GM19035 (cell line): Measurements from ENCODE around the gene OR10H1.
"Not testable (repeated sequence)": the region's sequence is repeated elsewhere in the genome, so short reads cannot be mapped to it uniquely, and the experiment has no call there.

Experiments
- ATAC-seq: cut with Tn5 transposase; IDR thresholded peaks from one replicate; pipeline ENCODE4 v1.9.1; 2021; ENCODE audit not compliant: unreplicated experiment

The OR10H1 gene

DNA sequence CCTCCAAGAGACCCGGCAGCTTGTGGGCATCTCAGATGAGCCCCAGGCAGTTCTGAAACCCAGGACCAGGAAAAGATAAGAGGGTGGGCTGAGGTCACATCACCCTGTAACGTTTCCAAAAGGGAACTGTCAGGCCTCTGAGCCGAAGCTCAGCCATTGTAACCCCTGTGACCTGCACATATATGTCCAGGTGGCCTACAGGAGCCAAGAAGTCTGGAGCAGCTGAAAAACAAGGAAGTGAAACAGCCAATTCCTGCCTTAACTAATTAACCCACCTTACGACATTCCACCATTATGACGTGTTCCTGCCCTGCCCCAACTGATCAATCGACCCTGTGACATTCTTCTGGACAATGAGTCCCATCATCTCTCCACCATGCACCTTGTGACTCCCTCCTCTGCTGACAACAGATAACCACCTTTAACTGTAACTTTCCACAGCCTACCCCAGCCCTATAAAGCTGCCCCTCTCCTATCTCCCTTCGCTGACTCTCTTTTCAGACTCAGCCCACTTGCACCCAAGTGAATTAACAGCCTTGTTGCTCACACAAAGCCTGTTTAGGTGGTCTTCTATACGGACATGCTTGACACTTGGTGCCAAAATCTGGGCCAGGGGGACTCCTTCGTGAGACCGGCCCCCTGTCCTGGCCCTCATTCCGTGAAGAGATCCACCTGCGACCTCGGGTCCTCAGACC lies 13.3 kb upstream of the OR10H1 start:
- ATAC-seq, result not testable (repeated sequence)

- ATAC-seq, result no peak
Measured at GRCh38 chr19:15828121-15828610, 12.7 kb upstream of the OR10H1 start.

GRCh38 chr19:15825753-15826152 lies 10.3 kb upstream of the OR10H1 start:
- ATAC-seq, result no peak

DNA sequence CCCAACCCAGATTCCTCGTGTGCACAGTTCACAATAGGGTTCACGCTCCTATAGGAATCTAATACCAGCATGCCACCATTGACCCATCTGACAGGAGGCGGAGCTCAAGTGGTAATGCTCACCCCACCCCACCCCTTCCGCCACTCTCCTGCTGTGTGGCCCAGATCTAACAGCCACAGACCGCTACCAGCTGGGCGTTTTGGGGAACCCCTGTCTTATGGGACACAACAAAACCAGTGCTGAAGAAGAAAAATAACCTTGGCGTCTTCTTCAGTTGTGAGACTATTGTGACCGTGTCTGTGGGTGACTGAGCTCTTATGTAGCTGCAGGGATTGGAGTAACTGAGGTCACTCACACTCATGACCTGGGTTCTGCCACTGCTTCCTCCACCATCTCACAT lies 5.2 kb upstream of the OR10H1 start:
- no peak for ATAC-seq

DNA sequence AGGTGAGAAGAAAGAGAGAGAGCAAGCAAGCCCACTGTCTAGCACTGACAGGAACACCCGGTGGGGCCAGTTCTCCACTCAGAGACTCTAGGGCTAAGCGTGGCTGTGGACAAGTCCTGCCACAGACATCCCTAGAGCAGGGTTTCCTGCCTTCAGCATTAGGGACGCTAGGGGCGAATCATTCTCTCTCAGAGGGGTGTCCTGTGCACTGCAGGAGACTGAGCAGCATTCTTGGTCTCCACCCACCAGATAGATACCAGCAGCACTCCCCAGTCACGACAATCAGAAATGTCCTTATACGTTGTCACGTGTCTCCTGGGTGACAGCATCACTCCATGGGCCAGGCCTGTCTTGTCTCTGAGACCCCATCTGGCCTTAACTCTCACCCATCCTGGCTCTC lies 1.5 kb downstream of the OR10H1 start:
- ATAC-seq, result no peak

GRCh38 chr19:15812060-15812722 lies 3.3 kb downstream of the OR10H1 start:
- no peak for ATAC-seq

DNA sequence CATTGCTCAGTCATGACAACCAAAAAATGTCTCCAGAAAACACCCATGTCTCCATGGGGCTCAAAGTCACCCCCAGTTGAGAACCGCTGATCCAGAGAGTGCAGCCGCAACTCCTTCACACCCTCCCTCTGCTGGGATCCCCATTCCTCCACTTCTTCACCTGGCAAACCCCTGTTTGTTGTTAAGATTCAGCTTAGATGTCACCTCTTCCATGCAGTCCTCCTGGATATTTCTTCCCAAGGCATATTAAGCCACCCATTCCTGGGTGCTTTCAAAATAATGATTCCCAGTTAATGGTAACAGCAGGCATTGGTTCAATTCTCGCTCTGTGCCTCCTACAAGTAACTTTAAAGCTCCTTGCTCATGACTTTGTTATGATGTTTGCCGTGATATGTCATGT lies 4.0 kb downstream of the OR10H1 start:
- no peak for ATAC-seq

GRCh38 chr19:15810335-15810734 lies 5.1 kb downstream of the OR10H1 start:
- no peak for ATAC-seq

GRCh38 chr19:15794279-15794678 lies 21.2 kb downstream of the OR10H1 start:
- not testable (repeated sequence) for ATAC-seq

- no peak for ATAC-seq
Measured at GRCh38 chr19:15790096-15790495, 25.4 kb downstream of the OR10H1 start.

DNA sequence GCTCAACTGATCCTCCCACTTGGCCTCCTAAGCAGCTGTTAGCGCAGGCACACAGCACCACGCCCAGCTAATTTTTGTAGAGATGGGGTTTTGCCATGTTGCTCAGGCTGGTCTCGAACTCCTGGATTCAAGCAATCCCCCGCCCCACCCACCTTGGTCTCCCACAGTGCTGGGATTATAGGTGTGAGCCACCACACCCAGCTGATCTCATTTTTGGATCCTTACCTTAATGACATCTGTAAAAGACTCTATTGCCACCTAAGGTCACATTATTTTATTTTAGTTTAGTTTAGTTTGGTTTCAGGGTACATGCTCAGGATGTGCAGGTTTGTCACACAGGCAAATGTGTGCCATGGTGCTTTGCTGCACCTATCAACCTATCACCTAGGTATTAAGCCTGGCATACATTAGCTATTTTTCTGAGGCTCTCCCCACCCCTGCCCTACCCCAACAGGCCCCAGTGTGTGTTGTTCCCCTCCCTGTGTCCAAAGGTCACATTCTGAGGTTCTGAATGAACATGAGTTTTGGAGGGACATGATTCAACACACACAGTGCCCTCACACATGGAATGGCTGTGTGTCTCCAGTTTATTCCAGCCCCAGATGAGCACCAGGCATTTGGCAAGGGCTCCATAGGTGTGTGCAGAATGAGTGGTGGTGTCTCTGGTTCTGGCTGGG lies 26.7 kb downstream of the OR10H1 start:
- ATAC-seq, result no peak

GRCh38 chr19:15787611-15788155 lies 27.8 kb downstream of the OR10H1 start, which contains the start of gene OR10H5:
Gene OR10H5, plus strand, starts transcription at chr19:15787661. Its CDS starts 6,388 bp downstream, at chr19:15794049.
- no peak for ATAC-seq

- not testable (repeated sequence) for ATAC-seq
Measured at GRCh38 chr19:15782896-15783295, 32.6 kb downstream of the OR10H1 start.

GRCh38 chr19:15782211-15782610 lies 33.3 kb downstream of the OR10H1 start:
- no peak for ATAC-seq

GRCh38 chr19:15781661-15782060 lies 33.8 kb downstream of the OR10H1 start:
- no peak for ATAC-seq

DNA sequence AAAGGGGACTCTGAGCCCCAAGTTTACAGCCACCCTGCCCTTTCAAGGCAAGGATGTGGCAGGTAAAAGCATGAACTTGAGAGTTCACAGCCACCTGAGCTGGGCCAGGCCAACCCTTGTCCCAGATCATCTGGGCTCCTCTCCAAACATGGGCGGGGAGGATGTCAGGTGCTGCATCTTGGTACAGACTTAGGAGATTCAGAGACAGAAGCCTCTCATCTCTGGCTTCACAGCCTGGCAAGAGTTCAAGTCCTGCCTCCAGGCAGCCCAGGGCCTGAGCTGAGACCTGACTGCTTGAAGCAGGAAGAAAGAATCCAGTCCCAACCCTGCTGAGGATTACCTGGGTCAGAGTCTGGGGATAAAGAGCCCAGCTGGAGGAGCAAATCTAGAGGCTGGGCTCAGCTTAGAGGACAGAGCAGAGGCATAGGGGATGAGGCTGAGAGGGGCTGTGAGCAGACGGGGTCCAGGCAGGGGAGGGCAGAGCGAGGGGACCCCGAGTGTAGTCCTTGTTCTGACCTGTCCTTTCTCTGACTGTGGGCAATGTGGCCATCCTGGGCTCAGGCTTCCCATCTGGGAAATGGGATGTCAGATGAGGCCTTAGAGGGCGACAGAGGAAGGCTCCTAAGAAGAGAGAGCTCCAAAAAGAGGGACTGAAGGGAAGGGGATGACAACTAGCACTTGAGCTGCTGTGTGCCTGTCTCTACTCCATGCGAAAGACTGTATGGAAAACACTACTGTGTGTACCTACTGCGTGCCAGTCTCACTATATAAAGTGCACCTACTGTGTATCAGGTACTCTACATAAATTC lies 34.6 kb downstream of the OR10H1 start:
- ATAC-seq, result no peak

GRCh38 chr19:15779756-15780476 lies 35.5 kb downstream of the OR10H1 start:
- ATAC-seq, result no peak

- no peak for ATAC-seq
Measured at GRCh38 chr19:15776991-15777970, 38.2 kb downstream of the OR10H1 start.

DNA sequence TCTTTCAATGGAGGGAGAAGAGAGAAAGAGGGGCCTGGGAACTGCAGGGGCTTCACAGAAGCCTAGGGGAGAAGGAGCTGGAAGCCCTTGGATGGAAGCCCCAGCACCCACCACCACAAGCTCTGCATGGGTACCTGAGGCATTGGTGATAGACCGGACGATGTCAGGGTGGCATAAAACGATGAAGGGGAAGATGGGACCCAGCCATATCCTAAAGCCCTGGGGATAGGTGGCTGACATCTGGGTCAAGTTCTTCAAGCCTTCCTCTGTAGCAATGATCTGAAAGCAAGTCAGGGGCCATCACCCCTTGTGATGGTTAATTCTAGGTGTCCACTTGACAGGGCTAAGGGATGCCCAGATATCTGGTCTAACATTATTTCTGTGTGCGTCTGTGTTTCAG lies 39.2 kb downstream of the OR10H1 start:
- ATAC-seq, result no peak
